Ascending aorta (tissue), 2 donors: ENCODE data around the gene HAUS2. TPM values are rescaled to one million over a fixed set of nuclear protein-coding genes. Genes with fewer than 3 reads are reported as not detected.
"Not testable (repeated sequence)": the region's sequence is repeated elsewhere in the genome, so short reads cannot be mapped to it uniquely, and the experiment has no call there.

Source experiments
- DNase-seq, 2 donors: peaks; one replicate each; pipeline ENCODE4 v3.0.0-alpha.2; 2019; ENCODE audit warnings: low spot score in 2 of 2
- H3K27ac ChIP-seq, 2 donors: fragments of 200-600 bp; sonication (generic); one replicate each; pipeline ENCODE4 v1.5.1; 2016 to 2017; ENCODE audit warnings: mild to moderate bottlenecking in 1 of 2
- H3K27me3 ChIP-seq: fragments of 200-600 bp; sonication (generic); one replicate; pipeline ENCODE4 v1.5.1; 2017
- H3K36me3 ChIP-seq, 2 donors: fragments of 200-600 bp; sonication (generic); one replicate each; pipeline ENCODE4 v1.5.1; 2016
- H3K4me1 ChIP-seq, 2 donors: fragments of 200-600 bp; sonication (generic); one replicate each; pipeline ENCODE4 v1.5.1; 2016 to 2017; ENCODE audit warnings: mild to moderate bottlenecking in 1 of 2
- H3K4me3 ChIP-seq, 2 donors: fragments of 200-600 bp; sonication (generic); one replicate each; pipeline ENCODE4 v1.5.1; 2016 to 2017; ENCODE audit warnings: mild to moderate bottlenecking in 1 of 2
- H3K9me3 ChIP-seq, 2 donors: fragments of 200-600 bp; sonication (generic); one replicate each; pipeline ENCODE4 v1.5.1; 2016
- CTCF ChIP-seq, 3 experiments: fragments of 200-600 bp in 2 of 3; fragments of 450-650 bp in 1 of 3; sonication (generic) in 2 of 3; IDR thresholded peaks; one replicate each; pipeline ENCODE4 v1.5.1; 2016 to 2019; ENCODE audit warnings: antibody characterized with exemption in 3 of 3, mild to moderate bottlenecking in 1 of 3, moderate library complexity in 1 of 3
- intact Hi-C: fragments of 100-400 bp; cut with DNase I; formaldehyde crosslinking; loops from one replicate; pipeline ENCODE4 v1.15.1; 2023
- total RNA-seq: library from RNA; depleted of rRNA; stranded (reverse); fragments of >200 nt; gene quantifications from one replicate; pipeline ENCODE4 v1.1.0, GENCODE V29; 2016

HAUS2 gene
- total RNA-seq, 1 donor from 2014 or later, result 92.6 TPM

GRCh38 chr15:42593143-42593542 is 44.5 kb downstream of the HAUS2 start:
- peaks cover 0 to 17% of the 10 kb centered on the region in 2 donors for H3K4me1 ChIP-seq
- no peaks in the 10 kb centered on the region for H3K9me3 ChIP-seq
- peak overlapping the region in 1 of 2 donors; percentile 37 for H3K4me3 ChIP-seq
- intact Hi-C loops, result no loop called here
- H3K36me3 ChIP-seq, result no peaks in the 10 kb centered on the region
- no peaks in the 10 kb centered on the region for H3K27me3 ChIP-seq
- H3K27ac ChIP-seq, result peak overlapping the region; percentile 73 to 74
- DNase-seq, result peak in 1 of 2 donors; percentile 72
- TF ChIP-seq CTCF (IDR thresholded peaks at IDR 0.05), result no peak

DNA sequence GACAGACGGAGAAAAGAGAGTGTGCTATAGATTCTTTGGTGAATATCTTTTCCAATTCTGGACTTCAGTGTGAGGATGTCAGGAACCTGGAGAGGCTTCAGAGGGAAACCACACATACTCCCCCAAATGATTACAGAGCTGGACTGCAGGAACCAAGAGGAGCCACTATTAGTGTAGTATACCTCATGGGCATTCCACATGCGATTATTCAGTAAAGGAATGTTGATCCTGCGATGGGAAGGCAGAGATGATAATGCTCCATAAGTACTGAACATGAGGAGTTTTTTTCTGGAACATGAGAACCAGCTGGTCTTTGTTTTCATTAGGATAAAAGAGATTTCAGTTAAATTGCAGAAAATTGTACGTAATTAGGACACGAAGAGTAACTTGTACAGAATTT is 45.5 kb downstream of the HAUS2 start:
- intact Hi-C loops, result no loop called here
- Histone ChIP-seq H3K27me3 (no peaks in the 10 kb centered on the region), H3K36me3 (no peaks in the 10 kb centered on the region), H3K4me3 (no peak overlapping the region), H3K4me1 (peaks cover 0 to 17% of the 10 kb centered on the region in 2 donors), H3K27ac (peak overlapping the region; percentile 73 to 74), H3K9me3 (no peaks in the 10 kb centered on the region)
- TF ChIP-seq CTCF (IDR thresholded peaks at IDR 0.05), result no peak
- DNase-seq, result peak in 1 of 2 donors; percentile 7

- H3K27me3 ChIP-seq, result no peaks in the 10 kb centered on the region
- H3K36me3 ChIP-seq, result no peaks in the 10 kb centered on the region
- DNase-seq, result no peak
- H3K4me1 ChIP-seq, result peaks cover 0 to 17% of the 10 kb centered on the region in 2 donors
- H3K4me3 ChIP-seq, result no peak overlapping the region
- no peaks in the 10 kb centered on the region for H3K9me3 ChIP-seq
- intact Hi-C loops, result no loop called here
- H3K27ac ChIP-seq, result peak overlapping the region; percentile 47 to 58
- no peak for TF ChIP-seq CTCF (IDR thresholded peaks at IDR 0.05)
Measured at GRCh38 chr15:42595626-42596240, 47.1 kb downstream of the HAUS2 start.

- H3K4me3 ChIP-seq, H3K27ac ChIP-seq, H3K36me3 ChIP-seq, H3K27me3 ChIP-seq, H3K9me3 ChIP-seq, intact Hi-C loops, DNase-seq: not testable (repeated sequence)
- peaks cover 11 to 23% of the 10 kb centered on the region in 2 donors for H3K4me1 ChIP-seq
Measured at GRCh38 chr15:42601316-42601715, 52.7 kb downstream of the HAUS2 start.

- intact Hi-C loops, result no loop called here
- no peak for DNase-seq
- Histone ChIP-seq H3K27ac (no peak overlapping the region), H3K4me1 (peaks cover 11 to 18% of the 10 kb centered on the region in 2 donors), H3K27me3 (no peaks in the 10 kb centered on the region), H3K9me3 (no peaks in the 10 kb centered on the region), H3K4me3 (no peak overlapping the region), H3K36me3 (no peaks in the 10 kb centered on the region)
- TF ChIP-seq CTCF (IDR thresholded peaks at IDR 0.05), result no peak
Measured at GRCh38 chr15:42602501-42602900, 53.9 kb downstream of the HAUS2 start.

DNA sequence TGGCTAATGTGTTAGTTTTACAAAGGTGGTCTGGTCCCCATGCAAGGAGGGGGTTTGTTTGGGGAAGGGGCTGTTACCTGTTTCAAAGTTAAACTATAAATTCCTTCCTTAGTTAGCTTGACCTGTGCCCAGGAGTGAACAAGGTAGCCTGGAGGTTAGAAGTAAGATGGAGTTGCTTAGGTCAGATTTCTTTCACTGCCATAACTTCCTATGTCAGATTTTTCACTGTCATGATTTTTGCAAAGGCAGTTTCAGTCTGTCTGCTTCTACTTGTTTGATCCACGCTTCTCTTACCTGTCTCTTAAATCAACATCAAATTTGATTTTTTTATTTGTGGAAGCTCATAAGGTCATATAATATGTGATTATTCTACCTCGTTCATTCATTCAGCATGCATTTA is 55.3 kb downstream of the HAUS2 start:
- no peaks in the 10 kb centered on the region for H3K9me3 ChIP-seq
- no peak overlapping the region for H3K4me3 ChIP-seq
- TF ChIP-seq CTCF (IDR thresholded peaks at IDR 0.05), result no peak
- H3K4me1 ChIP-seq, result peaks cover 11 to 18% of the 10 kb centered on the region in 2 donors
- H3K27me3 ChIP-seq, result no peaks in the 10 kb centered on the region
- intact Hi-C loops, result no loop called here
- H3K27ac ChIP-seq, result no peak overlapping the region
- no peak for DNase-seq
- no peaks in the 10 kb centered on the region for H3K36me3 ChIP-seq
